ENCODE results near the gene PLPPR2.

PLPPR2 gene

DNA sequence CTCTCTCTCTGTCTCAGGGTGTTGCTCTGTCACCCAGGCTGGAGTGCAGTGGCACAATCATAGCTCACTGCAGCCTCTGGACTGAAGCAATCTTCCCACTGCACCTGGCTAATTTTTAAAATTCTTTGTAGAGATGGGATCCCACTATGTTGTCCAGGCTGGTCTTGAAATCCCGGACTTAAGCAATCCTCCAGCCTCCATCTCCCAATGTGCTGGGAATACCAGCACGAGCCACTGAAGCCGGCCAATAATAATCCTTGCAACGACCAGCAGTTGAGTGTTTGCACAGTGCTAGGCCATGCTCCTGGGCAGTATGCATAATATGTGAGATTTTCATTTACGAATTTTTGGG is 29.5 kb downstream of the PLPPR2 start:
- Histone ChIP-seq H3K9ac (ENCODE audit: low read length) (no peak overlapping the region), H3K4me3 (ENCODE audit: low read depth, low read length) (no peak overlapping the region), H3K36me3 (ENCODE audit: control insufficient read depth, insufficient read depth, low read length) (no peaks in the 10 kb centered on the region), H3K27me3 (ENCODE audit: control insufficient read depth, insufficient read depth, low read length) (no peaks in the 10 kb centered on the region), H3K4me1 (ENCODE audit: control insufficient read depth, insufficient read depth, low read length) (0 out of 2 replicates have a peak, but pooled peaks cover 6% of the 10 kb centered on the region), H3K9me3 (ENCODE audit: control insufficient read depth, insufficient read depth, low read depth, low read length) (no peaks in the 10 kb centered on the region), H3K27ac (ENCODE audit: low read depth, low read length) (no peak overlapping the region)

DNA sequence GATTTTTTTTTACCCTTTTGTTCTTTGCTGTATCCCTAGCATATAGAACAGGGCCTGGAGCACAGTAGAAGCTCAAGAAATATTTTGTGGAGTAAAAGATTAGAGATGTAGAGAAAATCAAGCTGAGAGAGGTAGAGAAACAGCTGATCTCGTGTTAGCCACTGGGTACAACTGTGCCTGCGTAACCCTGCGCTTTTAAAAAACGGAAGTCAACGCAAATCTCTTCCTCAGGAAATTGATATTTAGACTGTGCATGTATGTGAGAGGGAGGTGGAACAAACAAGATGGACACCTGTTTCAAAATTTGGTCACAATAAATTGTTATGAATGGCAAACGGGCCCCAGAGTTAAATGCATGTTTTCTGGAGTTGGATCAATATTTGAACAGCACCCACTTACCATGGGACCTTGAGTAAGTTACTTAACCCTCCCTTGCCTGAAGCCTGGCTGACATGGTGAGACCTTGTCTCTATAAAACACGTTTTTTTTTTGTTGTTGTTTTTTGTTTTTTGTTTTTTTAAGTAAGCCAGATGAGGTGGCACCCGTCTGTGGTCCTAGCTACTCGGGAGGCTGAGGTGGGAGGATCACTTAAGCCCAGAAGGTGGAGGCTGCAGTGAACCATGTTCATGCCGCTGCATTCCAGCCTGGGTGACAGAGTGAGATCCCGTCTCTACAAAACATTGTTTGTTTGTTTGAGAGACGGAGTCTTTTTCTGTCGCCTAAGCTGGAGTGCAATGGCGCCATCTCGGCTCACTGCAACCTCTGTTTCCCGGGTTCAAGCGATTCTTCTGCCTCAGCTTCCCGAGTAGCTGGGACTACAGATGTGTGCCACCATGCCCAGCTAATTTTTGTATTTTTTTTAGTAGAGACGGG is 32.2 kb downstream of the PLPPR2 start:
- H3K4me1 ChIP-seq (ENCODE audit: control insufficient read depth, insufficient read depth, low read length) = no peaks in the 10 kb centered on the region
- H3K27ac ChIP-seq (ENCODE audit: low read depth, low read length) = no peak overlapping the region
- H3K36me3 ChIP-seq (ENCODE audit: control insufficient read depth, insufficient read depth, low read length) = no peaks in the 10 kb centered on the region
- H3K9ac ChIP-seq (ENCODE audit: low read length) = no peak overlapping the region
- H3K9me3 ChIP-seq (ENCODE audit: control insufficient read depth, insufficient read depth, low read depth, low read length) = peaks cover 5% of the 10 kb centered on the region
- H3K4me3 ChIP-seq (ENCODE audit: low read depth, low read length) = no peak overlapping the region
- no peaks in the 10 kb centered on the region for H3K27me3 ChIP-seq (ENCODE audit: control insufficient read depth, insufficient read depth, low read length)

- Histone ChIP-seq H3K9ac (ENCODE audit: low read length) (no peak overlapping the region), H3K9me3 (ENCODE audit: control insufficient read depth, insufficient read depth, low read depth, low read length) (peaks cover 5% of the 10 kb centered on the region), H3K27me3 (ENCODE audit: control insufficient read depth, insufficient read depth, low read length) (no peaks in the 10 kb centered on the region), H3K4me1 (ENCODE audit: control insufficient read depth, insufficient read depth, low read length) (peaks cover 3% of the 10 kb centered on the region; the same call in 1 of the 2 replicates), H3K27ac (ENCODE audit: low read depth, low read length) (no peak overlapping the region), H3K36me3 (ENCODE audit: control insufficient read depth, insufficient read depth, low read length) (peaks cover 10% of the 10 kb centered on the region), H3K4me3 (ENCODE audit: low read depth, low read length) (no peak overlapping the region)
These were observed 35.1 kb downstream of the PLPPR2 start for GRCh38 chr19:11390359-11390758.

DNA sequence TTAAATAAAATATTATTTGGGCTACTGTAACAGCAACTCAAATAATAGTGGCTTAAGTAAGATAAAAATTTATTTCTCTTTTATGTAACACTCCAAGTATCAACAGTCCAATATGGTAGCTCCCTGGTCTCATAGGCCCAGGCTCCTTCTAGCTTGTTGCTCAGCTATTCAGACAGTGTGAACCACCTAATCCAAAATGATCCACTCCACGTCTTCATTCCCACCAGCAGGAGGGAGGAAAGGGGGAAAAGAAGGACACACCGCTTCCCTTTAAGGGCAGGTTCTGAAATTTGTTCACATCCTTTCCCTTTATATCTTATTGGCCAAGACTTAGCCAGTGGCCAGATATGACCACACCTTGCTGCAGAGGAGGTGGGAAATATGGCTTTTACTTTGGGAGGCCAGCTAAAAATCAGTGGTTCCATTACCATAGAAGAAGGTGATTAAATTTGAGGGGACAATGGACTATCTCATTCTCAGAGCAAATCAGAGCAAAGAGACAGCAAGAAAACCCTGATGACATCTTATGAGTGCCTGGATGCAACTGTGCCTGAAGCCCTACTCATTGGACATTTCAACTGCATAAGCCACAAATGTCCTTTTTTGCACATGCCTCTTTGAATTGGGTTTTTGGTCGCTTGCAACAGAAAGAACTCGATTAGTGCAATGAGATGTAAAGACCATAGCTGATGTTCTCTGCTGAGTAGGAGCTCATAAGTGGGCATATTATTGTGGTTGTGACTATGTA is 35.9 kb downstream of the PLPPR2 start:
- Histone ChIP-seq H3K4me3 (ENCODE audit: low read depth, low read length) (no peak overlapping the region), H3K9ac (ENCODE audit: low read length) (no peak overlapping the region), H3K27ac (ENCODE audit: low read depth, low read length) (no peak overlapping the region), H3K4me1 (ENCODE audit: control insufficient read depth, insufficient read depth, low read length) (peaks cover 3% of the 10 kb centered on the region; the same call in 1 of the 2 replicates), H3K36me3 (ENCODE audit: control insufficient read depth, insufficient read depth, low read length) (peaks cover 10% of the 10 kb centered on the region), H3K9me3 (ENCODE audit: control insufficient read depth, insufficient read depth, low read depth, low read length) (peaks cover 5% of the 10 kb centered on the region), H3K27me3 (ENCODE audit: control insufficient read depth, insufficient read depth, low read length) (no peaks in the 10 kb centered on the region)

DNA sequence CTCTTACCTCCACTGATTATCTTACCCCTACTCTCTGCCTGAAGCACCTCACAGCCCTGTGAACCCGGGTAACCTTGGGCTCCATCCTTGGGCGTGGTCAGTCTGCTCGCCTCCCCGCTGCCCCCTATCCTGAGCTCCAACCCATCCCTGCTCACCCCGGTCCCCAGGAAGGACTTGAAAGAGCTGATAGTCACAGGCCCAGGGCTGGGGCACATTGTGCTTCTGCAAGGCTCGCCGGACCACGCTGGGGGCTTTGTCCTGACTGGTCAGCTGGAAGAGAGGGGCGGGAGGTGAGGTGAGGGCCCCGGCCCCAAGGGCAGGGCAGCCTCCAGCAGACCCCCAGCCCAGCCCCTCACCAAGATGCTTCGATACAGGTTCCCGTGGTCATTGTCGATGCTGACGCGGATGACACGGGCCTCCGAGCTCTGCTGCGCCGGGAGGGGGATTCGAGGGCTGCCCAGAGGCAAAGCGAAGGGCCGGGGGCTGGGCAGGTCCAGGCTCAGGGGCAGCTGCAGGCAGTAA is 41.9 kb downstream of the PLPPR2 start:
- no peak overlapping the region for H3K9ac ChIP-seq (ENCODE audit: low read length)
- H3K4me1 ChIP-seq (ENCODE audit: control insufficient read depth, insufficient read depth, low read length) = peaks cover 3% of the 10 kb centered on the region; the same call in 1 of the 2 replicates
- no peaks in the 10 kb centered on the region for H3K27me3 ChIP-seq (ENCODE audit: control insufficient read depth, insufficient read depth, low read length)
- no peak overlapping the region for H3K27ac ChIP-seq (ENCODE audit: low read depth, low read length)
- H3K9me3 ChIP-seq (ENCODE audit: control insufficient read depth, insufficient read depth, low read depth, low read length) = no peaks in the 10 kb centered on the region
- H3K36me3 ChIP-seq (ENCODE audit: control insufficient read depth, insufficient read depth, low read length) = peaks cover 35% of the 10 kb centered on the region
- H3K4me3 ChIP-seq (ENCODE audit: low read depth, low read length) = no peak overlapping the region

DNA sequence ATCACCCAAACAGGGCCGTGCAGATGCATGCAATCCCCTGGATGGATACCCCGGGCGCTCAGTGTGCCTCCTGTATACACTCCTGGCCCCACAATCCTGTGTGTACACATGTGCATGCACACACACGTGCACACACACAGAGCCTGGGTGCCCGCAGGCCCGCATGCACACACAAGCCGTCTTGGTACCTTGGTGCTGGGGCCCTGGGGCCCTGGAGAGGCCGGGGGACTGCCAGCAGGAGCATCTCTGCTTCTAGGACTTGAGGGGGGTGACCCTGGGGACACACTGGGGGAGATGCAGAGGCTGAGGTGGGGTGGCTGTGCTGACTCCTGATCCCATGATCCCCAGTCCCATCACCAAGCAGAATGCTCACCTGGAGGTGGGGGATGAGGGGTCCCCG is 44.4 kb downstream of the PLPPR2 start:
- H3K27ac ChIP-seq (ENCODE audit: low read depth, low read length) = no peak overlapping the region
- no peaks in the 10 kb centered on the region for H3K9me3 ChIP-seq (ENCODE audit: control insufficient read depth, insufficient read depth, low read depth, low read length)
- H3K9ac ChIP-seq (ENCODE audit: low read length) = no peak overlapping the region
- peaks cover 42% of the 10 kb centered on the region for H3K36me3 ChIP-seq (ENCODE audit: control insufficient read depth, insufficient read depth, low read length)
- no peaks in the 10 kb centered on the region for H3K27me3 ChIP-seq (ENCODE audit: control insufficient read depth, insufficient read depth, low read length)
- H3K4me1 ChIP-seq (ENCODE audit: control insufficient read depth, insufficient read depth, low read length) = peaks cover 3% of the 10 kb centered on the region; the same call in 1 of the 2 replicates
- no peak overlapping the region for H3K4me3 ChIP-seq (ENCODE audit: low read depth, low read length)

GRCh38 chr19:11400798-11401197 is 45.6 kb downstream of the PLPPR2 start:
- Histone ChIP-seq H3K9me3 (ENCODE audit: control insufficient read depth, insufficient read depth, low read depth, low read length) (no peaks in the 10 kb centered on the region), H3K4me3 (ENCODE audit: low read depth, low read length) (no peak overlapping the region), H3K9ac (ENCODE audit: low read length) (no peak overlapping the region), H3K36me3 (ENCODE audit: control insufficient read depth, insufficient read depth, low read length) (peaks cover 46% of the 10 kb centered on the region), H3K4me1 (ENCODE audit: control insufficient read depth, insufficient read depth, low read length) (no peaks in the 10 kb centered on the region), H3K27ac (ENCODE audit: low read depth, low read length) (no peak overlapping the region), H3K27me3 (ENCODE audit: control insufficient read depth, insufficient read depth, low read length) (no peaks in the 10 kb centered on the region)

DNA sequence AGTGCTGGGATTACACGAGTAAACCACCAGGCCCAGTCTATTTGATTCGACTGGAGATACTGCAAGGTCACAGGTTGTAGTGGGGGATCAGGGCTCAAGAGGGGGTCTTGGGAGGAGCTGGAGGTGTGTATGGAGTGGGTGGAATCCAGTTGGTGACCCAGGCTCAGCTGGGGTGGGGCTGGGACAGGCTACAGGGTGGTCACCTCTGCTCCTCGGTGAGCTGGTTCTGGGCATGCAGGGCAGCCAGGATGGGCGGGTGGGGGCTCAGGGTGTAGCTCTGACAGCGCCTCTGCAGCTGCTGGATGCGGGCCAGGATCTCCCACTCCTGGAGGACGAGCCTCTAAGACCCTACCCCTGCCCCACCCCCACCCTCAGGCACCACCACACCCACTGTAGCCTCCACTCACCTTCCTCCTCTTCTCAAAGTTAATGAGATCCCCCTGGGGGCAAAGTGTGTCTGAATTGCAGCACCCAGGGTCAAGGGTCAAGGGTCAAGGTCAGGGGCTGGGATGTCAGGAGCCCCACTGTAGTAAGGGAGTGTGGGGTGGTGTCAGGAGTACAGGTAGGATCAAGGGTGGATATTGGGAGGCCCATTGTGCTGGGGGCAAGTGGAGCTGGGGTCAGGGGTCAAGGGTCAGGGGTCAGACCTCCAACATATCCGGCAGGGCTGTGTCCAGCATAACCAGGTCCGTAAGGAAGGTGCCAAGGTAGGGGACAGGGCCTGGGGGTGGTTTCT is 46.7 kb downstream of the PLPPR2 start:
- H3K27me3 ChIP-seq (ENCODE audit: control insufficient read depth, insufficient read depth, low read length) = no peaks in the 10 kb centered on the region
- no peaks in the 10 kb centered on the region for H3K9me3 ChIP-seq (ENCODE audit: control insufficient read depth, insufficient read depth, low read depth, low read length)
- no peak overlapping the region for H3K4me3 ChIP-seq (ENCODE audit: low read depth, low read length)
- no peak overlapping the region for H3K9ac ChIP-seq (ENCODE audit: low read length)
- H3K4me1 ChIP-seq (ENCODE audit: control insufficient read depth, insufficient read depth, low read length) = no peaks in the 10 kb centered on the region
- no peak overlapping the region for H3K27ac ChIP-seq (ENCODE audit: low read depth, low read length)
- peaks cover 42% of the 10 kb centered on the region for H3K36me3 ChIP-seq (ENCODE audit: control insufficient read depth, insufficient read depth, low read length)

- no peak overlapping the region for H3K9ac ChIP-seq (ENCODE audit: low read length)
These were observed 49.5 kb downstream of the PLPPR2 start for GRCh38 chr19:11404588-11405222.

DNA sequence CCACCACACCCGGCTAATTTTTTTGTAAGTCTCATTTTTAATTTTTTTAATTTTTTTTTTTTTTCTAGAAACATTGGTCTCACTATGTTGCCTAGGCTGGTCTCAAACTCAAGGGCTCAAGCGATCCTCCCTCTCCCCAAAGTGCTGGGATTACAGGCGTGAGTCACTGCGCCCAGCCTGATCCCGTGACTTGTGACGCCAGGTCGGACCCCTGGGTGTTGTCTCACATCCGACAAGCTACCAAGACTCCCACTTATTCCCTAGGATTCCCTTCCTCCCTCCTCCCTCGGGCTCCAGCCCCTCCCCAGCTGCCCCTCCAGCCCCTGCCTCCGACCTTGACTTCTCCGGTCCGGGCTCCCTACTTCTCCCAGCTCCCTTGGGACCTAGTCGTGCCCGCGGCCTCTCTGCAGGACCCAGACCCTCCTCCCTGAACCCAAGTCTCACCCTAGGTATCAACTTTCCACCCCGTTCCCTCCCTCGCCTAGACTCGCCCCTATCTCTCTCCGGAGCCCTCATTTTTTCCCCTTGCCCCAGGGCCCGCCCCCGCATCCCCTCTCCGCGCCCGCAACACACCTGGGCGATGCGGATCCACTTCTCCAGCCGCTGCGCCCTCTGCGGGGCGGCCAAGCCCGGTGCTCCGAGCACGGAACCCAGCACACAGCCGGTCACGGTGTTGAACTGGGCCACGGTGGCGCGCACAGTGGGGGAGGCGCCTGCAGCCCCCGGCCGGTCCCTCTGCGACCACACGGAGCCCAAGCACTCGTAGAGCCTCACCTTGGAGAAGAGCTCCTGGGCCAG is 50.8 kb downstream of the PLPPR2 start:
- H3K9me3 ChIP-seq (ENCODE audit: control insufficient read depth, insufficient read depth, low read depth, low read length) = no peaks in the 10 kb centered on the region
- H3K9ac ChIP-seq (ENCODE audit: low read length) = no peak overlapping the region
- no peaks in the 10 kb centered on the region for H3K27me3 ChIP-seq (ENCODE audit: control insufficient read depth, insufficient read depth, low read length)
- peak overlapping the region; percentile 25 for H3K4me3 ChIP-seq (ENCODE audit: low read depth, low read length)
- H3K36me3 ChIP-seq (ENCODE audit: control insufficient read depth, insufficient read depth, low read length) = peaks cover 29% of the 10 kb centered on the region
- no peaks in the 10 kb centered on the region for H3K4me1 ChIP-seq (ENCODE audit: control insufficient read depth, insufficient read depth, low read length)
- no peak overlapping the region for H3K27ac ChIP-seq (ENCODE audit: low read depth, low read length)

More at GRCh38 chr19:11404588-11405222, 49.5 kb downstream of the PLPPR2 start:
- Histone ChIP-seq H3K27ac (ENCODE audit: low read depth, low read length) (no peak overlapping the region), H3K4me1 (ENCODE audit: control insufficient read depth, insufficient read depth, low read length) (no peaks in the 10 kb centered on the region), H3K36me3 (ENCODE audit: control insufficient read depth, insufficient read depth, low read length) (peaks cover 35% of the 10 kb centered on the region), H3K27me3 (ENCODE audit: control insufficient read depth, insufficient read depth, low read length) (no peaks in the 10 kb centered on the region), H3K4me3 (ENCODE audit: low read depth, low read length) (no peak overlapping the region), H3K9me3 (ENCODE audit: control insufficient read depth, insufficient read depth, low read depth, low read length) (no peaks in the 10 kb centered on the region)
